Right lobe of liver (tissue), 6 donors: ENCODE results near the gene SLC25A48. TPM values are rescaled to one million over a fixed set of nuclear protein-coding genes. Genes with fewer than 3 reads are reported as not detected.

Experiments used
- ATAC-seq, 4 donors: fragments of 200-7000 bp; cut with Tn5 transposase; one replicate each; pipeline ENCODE4 v1.9.1; 2020; ENCODE audit warnings: mild to moderate bottlenecking in 4 of 4, moderate library complexity in 4 of 4
- DNase-seq, 3 donors: peaks; one replicate each; pipeline ENCODE4 v3.0.0-alpha.2; 2020
- H3K27ac ChIP-seq, 3 donors: fragments of 200-600 bp; one replicate each; pipeline ENCODE4 v1.8.0; 2022
- H3K27me3 ChIP-seq, 2 donors: fragments of 200-600 bp; one replicate each; pipeline ENCODE4 v1.8.0; 2022
- H3K36me3 ChIP-seq, 4 donors: fragments of 200-600 bp; sonication (generic) in 1 of 4; one replicate each; pipeline versions ENCODE4 v1.5.1 to v1.8.0; 2017 to 2022; ENCODE audit warnings: control low read depth in 1 of 4
- H3K4me1 ChIP-seq, 4 donors: fragments of 200-600 bp; sonication (generic) in 1 of 4; one replicate each; pipeline versions ENCODE4 v1.5.1 to v1.8.0; 2017 to 2022; ENCODE audit warnings: control low read depth in 1 of 4
- H3K4me3 ChIP-seq, 3 donors: fragments of 200-600 bp; one replicate each; pipeline ENCODE4 v1.8.0; 2022
- H3K9me3 ChIP-seq, 4 donors: fragments of 200-600 bp; sonication (generic) in 1 of 4; one replicate each; pipeline versions ENCODE4 v1.5.1 to v1.8.0; 2017 to 2022; ENCODE audit warnings: control low read depth in 1 of 4
- CTCF ChIP-seq, 4 donors: fragments of 200-600 bp in 3 of 4; fragments of 450-650 bp in 1 of 4; IDR thresholded peaks; one replicate each; pipeline versions ENCODE4 v1.5.1 to v1.8.0; 2016 to 2022; ENCODE audit warnings: antibody characterized with exemption in 4 of 4, mild to moderate bottlenecking in 2 of 4
- POLR2A ChIP-seq: fragments of 450-650 bp; IDR thresholded peaks from one replicate; pipeline ENCODE4 v1.6.1; 2017; ENCODE audit warnings: antibody characterized with exemption, mild to moderate bottlenecking
- WGBS: methylation state at CpG from one replicate; pipeline ENCODE4 v1.1.6; 2018; ENCODE audit warnings: low coverage, low lambda C conversion rate; ENCODE audit not compliant: insufficient coverage; ENCODE audit errors: missing lambda C conversion rate; 5-methylcytosine and 5-hydroxymethylcytosine counted together
- intact Hi-C, 2 donors: fragments of 100-400 bp; cut with DNase I; formaldehyde crosslinking; loops; one replicate each; pipeline versions ENCODE4 v1.11.2 to v1.14.1; 2022
- total RNA-seq, 6 experiments: library from RNA; depleted of rRNA in 2 of 6; stranded (reverse); fragments of >200 nt in 2 of 6; fragmentation: NEBNext Ultra II Directional in 3 of 6; extraction: Animal tissue kit (Norgen Biotek cat#: 25700) in 3 of 6; gene quantifications; one replicate each; pipeline versions ENCODE4 v1.1.0 to v1.2.4, GENCODE V29; 2016 to 2023
- donor health status: DM: no; HTN: yes; CAD: no.
- donor health status: DM: no; HTN: no; CAD: no.
- donor health status: DM: no; HTN: no; CAD: no.
- donor health status: DM: no; HTN: yes; CAD: no.
- donor health status: DM: no; HTN: yes; CAD: no.

The SLC25A48 gene
- total RNA-seq, 6 experiments from 2014 or later, result 0.39 to 5.3 (median 0.80) TPM; not detected in 1

- Histone ChIP-seq H3K27me3 (no peaks in the 10 kb centered on the region), H3K36me3 (no peaks in the 10 kb centered on the region), H3K4me1 (no peaks in the 10 kb centered on the region), H3K27ac (no peak overlapping the region), H3K9me3 (no peaks in the 10 kb centered on the region), H3K4me3 (no peak overlapping the region)
- ATAC-seq (no peak), DNase-seq (no peak)
- intact Hi-C loops, result no loop called here
- WGBS, result no CpG with 5 or more reads among the region's 7 CpGs
- TF ChIP-seq CTCF (IDR thresholded peaks at IDR 0.05), result no peak
- TF ChIP-seq POLR2A, result no peak
Observed at GRCh38 chr5:135821802-135822201, 12.7 kb upstream of the SLC25A48 start.

GRCh38 chr5:135822286-135822685, 12.2 kb upstream of the SLC25A48 start:
- DNase-seq, result no peak
- no peak overlapping the region for H3K27ac ChIP-seq
- H3K4me1 ChIP-seq, result no peaks in the 10 kb centered on the region
- H3K9me3 ChIP-seq, result no peaks in the 10 kb centered on the region
- no peaks in the 10 kb centered on the region for H3K36me3 ChIP-seq
- no peaks in the 10 kb centered on the region for H3K27me3 ChIP-seq
- TF ChIP-seq POLR2A (no peak), CTCF (IDR thresholded peaks at IDR 0.05) (no peak)
- ATAC-seq, result no peak
- no peak overlapping the region for H3K4me3 ChIP-seq
- 47% methylated on average over 2 of the region's 2 CpGs for WGBS
- intact Hi-C loops, result no loop called here

GRCh38 chr5:135822959-135823358, 11.5 kb upstream of the SLC25A48 start:
- no peak overlapping the region for H3K4me3 ChIP-seq
- H3K9me3 ChIP-seq, result no peaks in the 10 kb centered on the region
- no peaks in the 10 kb centered on the region for H3K27me3 ChIP-seq
- H3K4me1 ChIP-seq, result no peaks in the 10 kb centered on the region
- DNase-seq (no peak), ATAC-seq (no peak)
- no peaks in the 10 kb centered on the region for H3K36me3 ChIP-seq
- TF ChIP-seq POLR2A (no peak), CTCF (IDR thresholded peaks at IDR 0.05) (no peak)
- H3K27ac ChIP-seq, result no peak overlapping the region
- 51% methylated on average over 4 of the region's 4 CpGs for WGBS
- intact Hi-C loops, result no loop called here

- DNase-seq (no peak), ATAC-seq (no peak)
- Histone ChIP-seq H3K27ac (no peak overlapping the region), H3K36me3 (no peaks in the 10 kb centered on the region), H3K4me3 (no peak overlapping the region), H3K27me3 (no peaks in the 10 kb centered on the region), H3K4me1 (no peaks in the 10 kb centered on the region), H3K9me3 (no peaks in the 10 kb centered on the region)
- intact Hi-C loops, result no loop called here
- 11% methylated on average over 1 of the region's 1 CpG for WGBS
- TF ChIP-seq POLR2A, result no peak
- no peak for TF ChIP-seq CTCF (IDR thresholded peaks at IDR 0.05)
Observed at GRCh38 chr5:135823881-135824280, 10.6 kb upstream of the SLC25A48 start.

GRCh38 chr5:135824541-135825041, 9.9 kb upstream of the SLC25A48 start:
- 88% methylated on average over 2 of the region's 7 CpGs for WGBS
- intact Hi-C loops, result no loop called here

More at GRCh38 chr5:135824541-135825041, 9.9 kb upstream of the SLC25A48 start:
- H3K36me3 ChIP-seq, result no peaks in the 10 kb centered on the region
- H3K27me3 ChIP-seq, result no peaks in the 10 kb centered on the region
- TF ChIP-seq POLR2A, result no peak
- no peak for TF ChIP-seq CTCF (IDR thresholded peaks at IDR 0.05)
- DNase-seq (no peak), ATAC-seq (no peak)
- H3K27ac ChIP-seq, result no peak overlapping the region
- no peak overlapping the region for H3K4me3 ChIP-seq
- no peaks in the 10 kb centered on the region for H3K4me1 ChIP-seq
- H3K9me3 ChIP-seq, result no peaks in the 10 kb centered on the region
